HG02571 (cell line): Measurements from ENCODE around the gene SLC26A1.
"Not testable (repeated sequence)": the region's sequence is repeated elsewhere in the genome, so short reads cannot be mapped to it uniquely, and the experiment has no call there.

Source experiments
- ATAC-seq: cut with Tn5 transposase; IDR thresholded peaks from one replicate; pipeline ENCODE4 v1.9.1; 2021; ENCODE audit warnings: mild to moderate bottlenecking, moderate library complexity; ENCODE audit not compliant: unreplicated experiment

The SLC26A1 gene

GRCh38 chr4:999882-1000425 is 6.8 kb upstream of the SLC26A1 start:
- no peak for ATAC-seq

- ATAC-seq, result not testable (repeated sequence)
Observed at GRCh38 chr4:999240-999863, 6.1 kb upstream of the SLC26A1 start.

- no peak for ATAC-seq
Observed at GRCh38 chr4:998096-998691, 5.0 kb upstream of the SLC26A1 start.

GRCh38 chr4:997375-998071 is 4.3 kb upstream of the SLC26A1 start:
- ATAC-seq, result no peak

GRCh38 chr4:996997-997374 is 3.8 kb upstream of the SLC26A1 start:
- ATAC-seq, result no peak

- ATAC-seq, result no peak
Observed at GRCh38 chr4:996030-996996, 3.1 kb upstream of the SLC26A1 start.

GRCh38 chr4:995311-996026 is 2.3 kb upstream of the SLC26A1 start:
- ATAC-seq, result no peak

GRCh38 chr4:992297-993110 is 700 bp downstream of the SLC26A1 start:
- ATAC-seq, result no peak

- no peak for ATAC-seq
Observed at GRCh38 chr4:991451-992296, 1.5 kb downstream of the SLC26A1 start.

GRCh38 chr4:990746-991367 is 2.3 kb downstream of the SLC26A1 start:
- no peak for ATAC-seq

GRCh38 chr4:989722-990471 is 3.3 kb downstream of the SLC26A1 start:
- no peak for ATAC-seq

GRCh38 chr4:988726-989721 is 4.2 kb downstream of the SLC26A1 start:
- no peak for ATAC-seq

- no peak for ATAC-seq
Observed at GRCh38 chr4:987624-988513, 5.3 kb downstream of the SLC26A1 start.

- peak; percentile 63 for ATAC-seq
Observed at GRCh38 chr4:986879-987623, 6.2 kb downstream of the SLC26A1 start, which contains the start of gene IDUA. IDUA (plus strand) TSS chr4:987044; CDS start chr4:987085, 41 bp downstream.
